Nucleus accumbens (tissue), 56 donors: ENCODE results near the gene FAM98C.
"Not testable (repeated sequence)": the region's sequence is repeated elsewhere in the genome, so short reads cannot be mapped to it uniquely, and the experiment has no call there.

Experiments used
- DNase-seq, 56 donors: peaks; one replicate each; lab custom pipeline; 2025; lab: John Stamatoyannopoulos, UW

FAM98C gene

GRCh38 chr19:38421856-38422255 is 19.0 kb downstream of the FAM98C start:
- no peak for DNase-seq

- DNase-seq: no peak
Measured at GRCh38 chr19:38422438-38422837, 19.5 kb downstream of the FAM98C start.

DNA sequence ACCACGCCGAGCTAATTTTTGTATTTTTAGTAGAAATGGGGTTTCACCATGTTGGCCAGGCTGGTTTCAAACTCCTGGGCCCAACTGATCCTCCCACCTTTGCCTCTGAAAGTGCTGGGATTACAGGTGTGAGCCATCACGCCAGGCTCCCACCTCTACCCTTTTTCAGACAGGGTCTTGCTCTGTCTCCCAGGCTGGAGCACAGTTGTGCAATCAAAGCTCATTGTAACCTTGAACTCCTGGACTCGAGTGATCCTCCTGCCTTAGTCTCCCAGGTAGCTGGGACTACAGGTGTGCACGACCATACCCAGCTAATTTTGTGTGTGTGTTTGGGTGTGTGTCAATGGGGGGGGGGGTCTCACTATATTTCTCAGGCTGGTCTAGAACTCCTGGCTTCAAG is 21.4 kb downstream of the FAM98C start:
- no peak for DNase-seq

DNA sequence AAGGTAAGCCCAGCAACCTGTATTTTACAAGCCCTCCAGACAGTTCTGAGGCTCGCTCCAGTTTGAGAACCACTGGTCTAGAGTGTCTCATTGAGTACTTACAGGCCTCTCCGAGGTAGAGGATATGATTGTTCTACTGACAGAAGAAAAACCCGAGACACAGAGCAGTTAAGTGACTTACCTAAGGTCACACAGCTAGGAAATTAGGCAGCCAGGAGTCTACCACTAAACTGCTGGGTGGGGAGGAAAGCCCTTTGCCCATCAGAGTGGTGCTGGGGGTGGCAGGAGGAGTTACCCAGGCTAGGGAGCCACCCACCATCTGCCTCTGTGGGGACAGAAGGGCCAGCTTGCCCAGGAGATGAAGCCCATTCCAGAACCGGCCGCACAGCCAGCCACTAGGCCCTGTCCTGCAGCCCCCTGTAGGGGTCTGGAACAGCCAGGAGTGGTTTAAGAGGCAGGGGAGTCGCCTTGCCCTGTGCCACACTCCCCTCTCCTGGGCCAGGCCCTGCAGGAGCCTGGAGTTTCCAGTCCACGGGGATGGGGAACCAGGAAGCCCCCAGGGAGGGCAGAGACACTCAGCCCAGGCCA is 22.4 kb downstream of the FAM98C start:
- DNase-seq: no peak

DNA sequence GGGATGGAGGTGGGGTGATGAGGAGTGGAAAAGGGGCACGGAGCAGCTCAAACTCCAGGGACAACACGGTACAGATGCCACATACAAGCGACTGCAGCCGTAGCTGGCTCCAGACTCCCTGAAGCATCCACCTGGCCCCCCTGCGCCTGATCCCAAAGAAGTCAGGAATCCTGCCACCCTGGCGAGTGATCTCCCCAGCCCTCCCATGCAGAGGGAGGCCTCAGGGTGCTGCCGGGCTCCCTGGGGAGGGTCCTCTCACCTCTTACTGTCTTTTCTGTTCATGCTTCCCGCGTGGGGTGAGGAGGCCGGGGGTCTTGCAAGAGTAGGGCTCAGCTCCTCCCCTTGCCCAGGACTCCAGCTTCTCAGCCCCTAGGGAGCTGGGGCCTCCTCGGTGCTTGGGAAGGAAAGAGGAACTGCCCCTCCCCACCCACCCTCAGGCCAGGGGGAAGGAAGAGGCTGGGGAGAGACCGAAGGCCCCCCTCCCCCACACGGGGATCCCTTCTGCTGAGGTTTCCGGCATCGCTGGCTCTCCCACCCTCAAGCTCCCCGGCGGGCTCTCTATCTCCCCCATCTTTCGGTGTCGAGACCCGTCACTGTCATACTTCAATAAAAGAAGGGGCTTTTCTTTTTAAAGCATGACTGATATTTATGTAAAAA is 23.0 kb downstream of the FAM98C start, which contains the start of gene RASGRP4:
RASGRP4 (minus strand) TSS at position 410 of the 657 bp plus-strand sequence; CDS start at position 282, 128 bp downstream.
- peak in 17 of 56 donors; percentile 0 to 36 (median 7) for DNase-seq

DNA sequence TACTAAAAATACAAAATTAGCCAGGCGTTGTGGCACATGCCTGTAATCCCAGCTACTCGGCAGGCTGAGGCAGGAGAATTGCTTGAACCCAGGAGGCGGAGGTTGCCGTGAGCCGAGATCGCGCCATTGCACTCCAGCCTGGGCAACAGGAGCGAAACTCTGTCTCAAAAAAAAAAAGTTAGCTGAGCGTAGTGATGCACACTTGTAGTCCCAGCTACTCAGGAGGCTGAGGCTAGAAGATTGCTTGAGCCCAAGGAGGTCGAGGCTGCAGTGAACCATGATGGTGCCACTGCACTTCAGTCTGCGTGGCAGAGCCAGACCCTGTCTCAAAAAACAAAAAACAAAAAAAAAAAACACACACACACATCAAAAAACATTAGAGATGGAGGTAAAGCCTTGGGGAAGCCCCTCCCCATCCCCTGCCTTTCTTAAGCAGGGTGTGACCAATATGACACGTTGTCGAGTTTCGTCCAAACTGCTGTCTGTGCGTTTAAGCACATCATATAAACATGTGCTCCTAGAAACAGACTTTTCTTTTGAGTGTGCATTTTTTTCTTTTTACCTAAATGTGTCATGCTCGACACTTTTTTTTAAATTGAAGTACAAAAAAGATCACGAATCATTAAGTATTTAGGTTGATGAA is 24.3 kb downstream of the FAM98C start:
- not testable (repeated sequence) for DNase-seq

GRCh38 chr19:38429055-38429810 is 26.3 kb downstream of the FAM98C start:
- no peak for DNase-seq

DNA sequence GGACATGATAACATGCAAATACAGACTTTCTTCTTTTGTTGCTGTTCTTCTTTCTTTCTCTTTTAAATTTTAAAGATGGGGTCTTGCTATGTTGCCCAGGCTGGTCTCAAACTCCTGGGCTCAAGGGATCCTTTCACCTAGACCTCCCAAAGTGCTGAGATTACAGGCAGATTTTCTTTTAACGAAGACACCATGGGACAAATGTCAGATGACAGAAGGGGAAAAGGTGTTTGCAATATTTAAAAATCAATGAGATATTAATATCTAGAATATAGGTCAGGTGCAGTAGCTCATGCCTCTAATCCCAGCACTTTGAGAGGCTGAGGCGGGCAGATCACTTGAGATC is 26.9 kb downstream of the FAM98C start:
- no peak for DNase-seq

DNA sequence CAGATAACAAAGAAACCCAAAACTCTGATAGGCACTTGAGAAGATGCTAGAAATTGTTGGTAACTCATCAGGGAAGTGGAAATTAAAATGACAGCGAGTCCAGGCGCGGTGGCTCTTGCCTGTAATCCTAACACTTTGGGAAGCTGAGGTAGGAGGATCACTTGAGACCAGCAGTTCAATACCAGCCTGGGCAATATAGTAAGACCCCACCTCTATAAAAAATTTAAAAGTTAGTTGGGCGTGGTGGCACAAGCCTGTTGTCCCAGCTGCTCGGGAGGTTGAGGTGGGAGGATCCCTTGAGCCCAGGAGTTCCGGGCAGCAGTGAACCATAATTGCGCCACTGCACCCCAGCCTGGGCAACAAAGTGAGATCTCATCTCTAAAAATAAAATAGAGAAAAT is 28.0 kb downstream of the FAM98C start:
- no peak for DNase-seq

- DNase-seq: peak in 38 of 56 donors; percentile 2 to 72 (median 20)
Measured at GRCh38 chr19:38433268-38433733, 30.4 kb downstream of the FAM98C start, which contains the start of gene RYR1. TSS of gene RYR1 (plus strand) at chr19:38433691. CDS start at chr19:38433830, 139 bp downstream.

DNA sequence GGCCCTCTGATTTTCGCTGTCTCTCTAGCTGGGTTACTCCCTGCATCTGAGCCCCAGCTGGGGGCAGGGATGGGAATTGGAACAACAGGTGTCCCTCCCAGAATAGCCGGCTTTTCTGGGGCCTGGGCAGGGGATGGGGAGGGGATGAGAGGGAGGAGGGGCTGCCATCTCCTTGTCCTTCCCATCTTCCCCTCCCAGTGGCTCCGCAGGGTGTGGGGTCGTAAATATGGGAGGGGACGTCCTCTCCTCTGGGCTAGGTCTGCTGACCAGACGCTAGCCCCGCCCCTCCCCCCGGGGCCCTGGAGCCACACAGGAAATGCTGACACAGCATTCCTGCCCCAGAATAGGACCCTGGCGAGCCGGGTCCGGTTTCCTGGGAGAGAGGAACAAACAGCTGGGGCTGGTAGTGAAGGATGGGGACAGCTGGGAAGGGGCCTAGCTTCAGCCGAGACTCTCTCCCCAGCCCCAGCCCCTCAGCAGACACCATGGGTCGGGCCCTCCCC is 31.7 kb downstream of the FAM98C start:
- DNase-seq: peak in 22 of 56 donors; percentile 2 to 64 (median 10)

- DNase-seq: no peak
Measured at GRCh38 chr19:38437295-38437694, 34.4 kb downstream of the FAM98C start.

DNA sequence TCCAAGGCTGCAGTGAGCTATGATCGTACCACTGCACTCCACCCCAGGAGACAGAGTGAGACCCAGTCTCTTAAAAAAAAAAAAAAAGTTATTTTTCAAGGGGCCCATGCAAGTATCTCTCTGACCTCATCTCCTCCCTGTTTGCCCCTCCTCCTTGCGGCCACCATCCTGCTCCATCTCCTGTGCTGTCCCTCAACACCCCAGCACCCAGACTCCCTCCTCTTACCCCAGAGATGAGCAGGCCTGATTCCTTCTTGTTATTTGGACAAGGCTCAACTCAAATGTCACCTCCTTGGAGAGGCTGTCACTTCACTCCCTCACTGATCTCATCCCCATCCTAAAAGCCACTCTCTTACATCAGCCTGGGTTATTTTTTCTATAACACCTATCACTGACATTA is 35.0 kb downstream of the FAM98C start:
- no peak for DNase-seq

DNA sequence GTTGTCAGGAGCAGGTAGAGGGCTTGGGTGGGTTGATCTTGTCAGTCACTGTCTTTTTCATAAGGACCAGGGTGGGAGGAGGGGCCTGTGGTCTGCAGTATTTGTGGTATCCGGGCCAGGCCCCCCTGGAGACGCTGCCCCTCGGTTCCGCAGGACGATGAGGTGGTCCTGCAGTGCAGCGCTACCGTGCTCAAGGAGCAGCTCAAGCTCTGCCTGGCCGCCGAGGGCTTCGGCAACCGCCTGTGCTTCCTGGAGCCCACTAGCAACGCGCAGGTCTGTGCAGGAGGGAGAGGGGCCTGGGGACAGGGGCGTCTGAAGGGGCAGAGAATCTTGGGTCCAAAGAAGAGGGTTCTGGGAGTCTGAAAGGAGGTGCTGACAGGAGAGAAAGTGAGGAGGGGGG is 37.7 kb downstream of the FAM98C start:
- DNase-seq: no peak

GRCh38 chr19:38441657-38442348 is 38.9 kb downstream of the FAM98C start:
- DNase-seq: no peak

DNA sequence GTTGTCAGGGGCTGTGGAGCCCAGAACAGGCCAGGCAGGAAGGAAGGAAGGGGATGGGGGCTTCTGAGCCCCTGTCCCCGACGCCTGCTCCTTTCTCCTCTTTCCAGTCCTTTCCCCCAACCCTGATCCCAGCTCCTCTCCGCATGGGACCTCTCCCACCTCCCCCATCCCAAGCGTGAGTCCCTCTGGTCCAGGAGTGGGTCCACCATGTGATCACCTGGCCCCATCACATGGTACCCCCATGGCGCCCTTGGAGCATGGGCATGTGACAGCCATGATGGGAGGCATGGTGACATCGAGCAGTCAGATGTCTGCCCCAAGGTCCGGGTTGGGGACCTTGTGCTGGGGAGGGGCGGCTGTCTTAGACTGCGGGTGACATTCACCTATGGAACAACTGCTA is 39.8 kb downstream of the FAM98C start:
- DNase-seq: no peak

GRCh38 chr19:38443458-38443999 is 40.6 kb downstream of the FAM98C start:
- DNase-seq: no peak

GRCh38 chr19:38444026-38444425 is 41.1 kb downstream of the FAM98C start:
- DNase-seq: no peak

DNA sequence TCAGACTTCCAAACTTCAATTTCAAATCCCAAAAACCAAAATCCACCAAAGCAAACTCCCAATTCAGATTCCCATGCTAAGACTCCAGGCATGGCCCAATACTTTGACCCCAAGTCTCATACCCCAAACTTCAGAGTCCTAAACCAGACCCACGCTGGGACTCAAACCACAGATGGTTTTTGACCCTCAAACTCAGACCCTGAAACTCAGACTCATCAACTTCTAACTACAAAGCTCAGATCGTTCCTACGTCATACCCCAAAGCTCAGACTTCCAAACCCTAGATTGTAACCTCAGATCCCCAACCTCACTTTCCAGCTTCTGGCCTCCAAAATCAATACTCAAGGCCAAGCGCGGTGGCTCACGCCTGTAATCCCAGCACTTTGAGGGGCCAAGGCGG is 42.5 kb downstream of the FAM98C start:
- DNase-seq: no peak

GRCh38 chr19:38448225-38448624 is 45.3 kb downstream of the FAM98C start:
- no peak for DNase-seq
